IMR-90 (cell line): ENCODE measurements around the gene IQGAP2. TPM values are rescaled to one million over a fixed set of nuclear protein-coding genes. Genes with fewer than 3 reads are reported as not detected.

Source experiments
- ATAC-seq: fragments of 200-7000 bp; cut with Tn5 transposase; 2 replicates; pipeline ENCODE4 v1.9.1; 2020; ENCODE audit warnings: low read depth, mild to moderate bottlenecking, moderate library complexity
- BruUV-seq: library from RNA; stranded (reverse); fragments of 400-500 nt; replicated peaks from 2 replicates; lab custom pipeline; 2021; lab: Mats Ljungman, UMichigan
- CTCF ChIA-PET: fragments of 300-600 bp; formaldehyde crosslinking; extraction: SDS; loops from one replicate; lab custom pipeline; 2021; ENCODE audit warnings: antibody characterized with exemption; lab: Yijun Ruan, JAX
- POLR2A ChIA-PET: fragments of 300-600 bp; sonication (Branson Sonifier 250); formaldehyde crosslinking; loops from one replicate; lab custom pipeline; 2022; ENCODE audit warnings: antibody characterized with exemption; ENCODE audit not compliant: unreplicated experiment; lab: Charles Lee
- DNase-seq: peaks from one replicate; pipeline ENCODE4 v3.0.0; 2013
- H2AFZ ChIP-seq: replicated peaks from 2 replicates; pipeline ENCODE3; 2013; ENCODE audit warnings: low read length, mild to moderate bottlenecking; ENCODE audit not compliant: poor library complexity
- H2AK5ac ChIP-seq: 2 replicates; pipeline ENCODE4 v1.6.1; 2013; ENCODE audit warnings: low read depth, low read length, inconsistent platforms
- H2AK9ac ChIP-seq: replicated peaks from 2 replicates; pipeline ENCODE3; 2013; ENCODE audit warnings: mild to moderate bottlenecking, low read depth, low read length, moderate library complexity; ENCODE audit not compliant: poor library complexity
- H2BK120ac ChIP-seq: 2 replicates; pipeline ENCODE4 v1.6.1; 2013; ENCODE audit warnings: low read depth, low read length, inconsistent platforms
- H2BK15ac ChIP-seq: 3 replicates; pipeline ENCODE4 v1.6.1; 2013; ENCODE audit warnings: low read depth, low read length, inconsistent platforms
- H2BK20ac ChIP-seq: 2 replicates; pipeline ENCODE4 v1.6.1; 2013; ENCODE audit warnings: low read depth, mild to moderate bottlenecking, inconsistent platforms, low read length, moderate library complexity
- H2BK5ac ChIP-seq: 2 replicates; pipeline ENCODE4 v1.6.1; 2013; ENCODE audit warnings: mild to moderate bottlenecking, low read depth, low read length, inconsistent platforms; ENCODE audit not compliant: poor library complexity, severe bottlenecking
- H3K14ac ChIP-seq: replicated peaks from 2 replicates; pipeline ENCODE4 v1.6.1; 2013; ENCODE audit warnings: low read depth, low read length, inconsistent platforms
- H3K18ac ChIP-seq: 2 replicates; pipeline ENCODE4 v1.6.1; 2013; ENCODE audit warnings: low read depth, low read length, control low read depth
- H3K23ac ChIP-seq: 2 replicates; pipeline ENCODE4 v1.6.1; 2013; ENCODE audit warnings: low read depth, low read length, inconsistent platforms
- H3K27ac ChIP-seq: 2 replicates; pipeline ENCODE4 v1.5.1; 2013; ENCODE audit warnings: mild to moderate bottlenecking, control low read depth, low read length; ENCODE audit not compliant: insufficient read depth
- H3K27me3 ChIP-seq: 2 replicates; pipeline ENCODE4 v1.6.1; 2013; ENCODE audit warnings: low read length; ENCODE audit not compliant: control insufficient read depth, insufficient read depth
- H3K36me3 ChIP-seq: 2 replicates; pipeline ENCODE4 v1.6.1; 2013; ENCODE audit warnings: low read length, mixed read lengths; ENCODE audit not compliant: control insufficient read depth, insufficient read depth
- H3K4ac ChIP-seq: 2 replicates; pipeline ENCODE4 v1.6.1; 2013; ENCODE audit warnings: low read depth, low read length, inconsistent platforms
- H3K4me1 ChIP-seq: 2 replicates; pipeline ENCODE4 v1.6.1; 2013; ENCODE audit warnings: low read length, mixed read lengths; ENCODE audit not compliant: control insufficient read depth, insufficient read depth
- H3K4me2 ChIP-seq: 2 replicates; pipeline ENCODE4 v1.6.1; 2013; ENCODE audit warnings: low read depth, mild to moderate bottlenecking, control low read depth, low read length, moderate library complexity
- H3K4me3 ChIP-seq: 2 replicates; pipeline ENCODE4 v1.5.1; 2013; ENCODE audit warnings: low read depth, mild to moderate bottlenecking, control low read depth, low read length, moderate library complexity; ENCODE audit not compliant: insufficient read depth
- H3K56ac ChIP-seq: 2 replicates; pipeline ENCODE4 v1.6.1; 2013; ENCODE audit warnings: low read length, inconsistent platforms; ENCODE audit not compliant: insufficient read depth; ENCODE audit errors: extremely low read depth
- H3K79me1 ChIP-seq, 2 experiments: 2 replicates each; pipeline ENCODE4 v1.6.1; 2013; ENCODE audit warnings: low read length in 2 of 2, inconsistent platforms in 1 of 2, low read depth in 1 of 2
- H3K9ac ChIP-seq: 2 replicates; pipeline ENCODE4 v1.6.1; 2013; ENCODE audit warnings: low read depth, low read length, control low read depth
- H3K9me1 ChIP-seq: 2 replicates; pipeline ENCODE4 v1.6.1; 2013; ENCODE audit warnings: low read length, inconsistent platforms; ENCODE audit not compliant: insufficient read depth
- H3K9me3 ChIP-seq: 2 replicates; pipeline ENCODE4 v1.6.1; 2013; ENCODE audit warnings: low read length; ENCODE audit not compliant: control insufficient read depth, insufficient read depth
- H4K20me1 ChIP-seq: 2 replicates; pipeline ENCODE4 v1.6.1; 2013; ENCODE audit warnings: low read length, inconsistent platforms; ENCODE audit not compliant: insufficient read depth
- H4K5ac ChIP-seq: 2 replicates; pipeline ENCODE4 v1.6.1; 2013; ENCODE audit warnings: mild to moderate bottlenecking, low read depth, low read length, control low read depth
- H4K8ac ChIP-seq, 2 experiments: 2 replicates each; pipeline ENCODE4 v1.6.1; 2013; ENCODE audit warnings: low read depth in 2 of 2, low read length in 2 of 2, control low read depth in 1 of 2, inconsistent platforms in 1 of 2
- H4K91ac ChIP-seq: 2 replicates; pipeline ENCODE4 v1.6.1; 2013; ENCODE audit warnings: low read depth, low read length, inconsistent platforms; ENCODE audit not compliant: insufficient read depth
- BHLHE40 ChIP-seq: fragments of 150-350 bp; IDR thresholded peaks from 2 replicates; pipeline ENCODE4 v1.6.1; 2016; ENCODE audit warnings: mild to moderate bottlenecking, low read depth, low read length
- CEBPB ChIP-seq: IDR thresholded peaks from 2 replicates; pipeline ENCODE4 v1.6.1; 2012; ENCODE audit warnings: low read depth, low read length, improper control_type of control experiment
- MAFK ChIP-seq: IDR thresholded peaks from 2 replicates; pipeline ENCODE4 v1.6.1; 2012; ENCODE audit warnings: low read depth, low read length, improper control_type of control experiment
- MXI1 ChIP-seq: IDR thresholded peaks from 2 replicates; pipeline ENCODE4 v1.6.1; 2012; ENCODE audit warnings: low read depth, mild to moderate bottlenecking, low read length, moderate library complexity, borderline replicate concordance
- NFE2L2 ChIP-seq: fragments of 150-350 bp; IDR thresholded peaks from 2 replicates; pipeline ENCODE4 v1.6.1; 2016; ENCODE audit warnings: low read depth, mild to moderate bottlenecking, low read length
- POLR2A ChIP-seq: IDR thresholded peaks from 2 replicates; pipeline ENCODE4 v1.6.1; 2012; ENCODE audit warnings: mild to moderate bottlenecking, low read depth, low read length
- RCOR1 ChIP-seq: IDR thresholded peaks from 2 replicates; pipeline ENCODE4 v1.6.1; 2012; ENCODE audit warnings: mild to moderate bottlenecking, low read length, improper control_type of control experiment; ENCODE audit not compliant: insufficient replicate concordance
- RFX5 ChIP-seq: IDR thresholded peaks from 2 replicates; pipeline ENCODE4 v1.8.0; 2012; ENCODE audit warnings: low read depth, mild to moderate bottlenecking, low read length, moderate library complexity
- SMC3 ChIP-seq: fragments of 150-350 bp; IDR thresholded peaks from 2 replicates; pipeline ENCODE4 v1.6.1; 2016; ENCODE audit warnings: low read depth, mild to moderate bottlenecking, antibody characterized with exemption, low read length, moderate library complexity
- USF2 ChIP-seq: fragments of 150-350 bp; IDR thresholded peaks from 2 replicates; pipeline ENCODE4 v1.6.1; 2017; ENCODE audit warnings: mild to moderate bottlenecking, antibody characterized with exemption, low read length, low read depth
- WGBS, 2 experiments: methylation state at CpG; one replicate each; pipeline versions ENCODE4 v1.1.5 to v1.1.7; 2013; ENCODE audit warnings: missing lambda C conversion rate in 2 of 2; ENCODE audit not compliant: insufficient read length in 1 of 2; ENCODE audit errors: extremely low coverage in 2 of 2; 5-methylcytosine and 5-hydroxymethylcytosine counted together
- dilution Hi-C: fragments of 300-500 bp; cut with HindIII; formaldehyde crosslinking; loops from one replicate; pipeline ENCODE4 v1.14.3; 2018; ENCODE audit warnings: low sequenced_read_pairs; ENCODE audit not compliant: unreplicated experiment
- in situ Hi-C: fragments of 300-500 bp; cut with MboI; formaldehyde crosslinking; loops from 3 replicates; pipeline ENCODE4 v1.14.3; 2019; ENCODE audit warnings: low sequenced_read_pairs, inconsistent platforms, mixed read lengths
- intact Hi-C: fragments of 100-400 bp; cut with micrococcal nuclease; formaldehyde crosslinking; loops from 2 replicates; pipeline ENCODE4 v1.10.0; 2022
- polyA plus RNA-seq, 3 experiments: library from polyadenylated mRNA; depleted of rRNA; stranded (reverse); fragments of >200 nt; gene quantifications; 2 replicates each; pipeline ENCODE4 v1.2.3, GENCODE V29; 2012; ENCODE audit warnings: low replicate concordance in 1 of 3
- total RNA-seq: library from RNA; depleted of rRNA; stranded (reverse); fragments of >200 nt; gene quantifications from 2 replicates; pipeline ENCODE4 v1.2.3, GENCODE V29; 2012

Gene IQGAP2
- total and polyA plus RNA-seq, 2 of the 4 experiments (the other 2 are of a cell fraction) = 0.21 to 0.36 TPM

GRCh38 chr5:76399268-76399667, 3.8 kb upstream of the IQGAP2 start:
- ChIA-PET POLR2A (no interaction called here), CTCF (interaction anchor here (0.8 kb wide), 1 partner anchor 23 kb away, joined by 4 read pairs; no protein-coding TSS in a partner anchor)
- Histone ChIP-seq H2BK20ac (no peak overlapping the region), H3K23ac (no peak overlapping the region), H2BK5ac (no peak overlapping the region), H3K27me3 (peaks cover 33% of the 10 kb centered on the region), H3K4me1 (no peaks in the 10 kb centered on the region), H3K56ac (no peak overlapping the region), H4K5ac (no peak overlapping the region), H3K4me3 (no peak overlapping the region), H2BK15ac (no peak overlapping the region), H3K4ac (no peak overlapping the region), H3K9me1 (no peaks in the 10 kb centered on the region), H3K9ac (no peak overlapping the region), H4K20me1 (no peaks in the 10 kb centered on the region), H2AFZ (no peak overlapping the region), H3K79me1 (no peaks in the 10 kb centered on the region), H2BK120ac (no peak overlapping the region), H3K27ac (no peak overlapping the region), H4K91ac (no peak overlapping the region), H3K36me3 (no peaks in the 10 kb centered on the region), H2AK9ac (no peak overlapping the region), H3K4me2 (no peak overlapping the region), H4K8ac (no peak overlapping the region), H3K18ac (no peak overlapping the region), H3K14ac (no peak overlapping the region), H2AK5ac (no peak overlapping the region), H3K9me3 (no peaks in the 10 kb centered on the region)
- no TSS peak for BruUV-seq
- ATAC-seq = no peak
- intact Hi-C loops (no loop called here), dilution Hi-C loops (no loop called here), in situ Hi-C loops (no loop called here)
- no peak for DNase-seq
- TF ChIP-seq MAFK = no peak
- TF ChIP-seq RFX5 = no peak
- no peak for TF ChIP-seq MXI1
- TF ChIP-seq POLR2A = no peak
- no peak for TF ChIP-seq USF2
- TF ChIP-seq SMC3 = no peak
- TF ChIP-seq CEBPB = no peak
- no peak for TF ChIP-seq NFE2L2
- no peak for TF ChIP-seq BHLHE40
- no peak for TF ChIP-seq RCOR1
- no CpG with 5 or more reads among the region's 2 CpGs for WGBS, 2 experiments
